Uterus (tissue), 4 donors: ENCODE measurements around the gene SMIM44. TPM values are rescaled to one million over a fixed set of nuclear protein-coding genes. Genes with fewer than 3 reads are reported as not detected.

Experiments
- DNase-seq, 2 donors: peaks; one replicate each; pipeline ENCODE4 v3.0.0-alpha.2; 2019 to 2020
- H3K27ac ChIP-seq, 2 donors: fragments of 200-600 bp; sonication (generic); 1 replicate in 1 of 2; 2 replicates in 1 of 2; pipeline ENCODE4 v1.5.1; 2016 to 2018
- H3K27me3 ChIP-seq, 2 donors: fragments of 200-600 bp; sonication (generic); one replicate each; pipeline ENCODE4 v1.5.1; 2018 to 2019; ENCODE audit warnings: control low read depth in 1 of 2
- H3K36me3 ChIP-seq, 2 donors: fragments of 200-600 bp; sonication (generic); one replicate each; pipeline ENCODE4 v1.5.1; 2019; ENCODE audit warnings: control low read depth in 1 of 2
- H3K4me1 ChIP-seq, 2 donors: fragments of 200-600 bp; sonication (generic); one replicate each; pipeline ENCODE4 v1.5.1; 2018 to 2019; ENCODE audit warnings: control low read depth in 1 of 2
- H3K4me3 ChIP-seq, 2 donors: fragments of 200-600 bp; sonication (generic); 1 replicate in 1 of 2; 2 replicates in 1 of 2; pipeline ENCODE4 v1.5.1; 2018 to 2019; ENCODE audit warnings: mild to moderate bottlenecking in 1 of 2
- H3K9me3 ChIP-seq, 2 donors: fragments of 200-600 bp; sonication (generic); one replicate each; pipeline ENCODE4 v1.5.1; 2019; ENCODE audit warnings: control low read depth in 1 of 2
- POLR2A ChIP-seq, 2 donors: fragments of 450-650 bp; IDR thresholded peaks; one replicate each; pipeline ENCODE4 v1.6.1; 2016; ENCODE audit warnings: antibody characterized with exemption in 2 of 2, mild to moderate bottlenecking in 1 of 2, moderate library complexity in 1 of 2
- intact Hi-C: fragments of 100-400 bp; cut with DNase I; formaldehyde crosslinking; loops from one replicate; pipeline ENCODE4 v1.15.1; 2023; ENCODE audit warnings: low total_unique reads
- total RNA-seq, 4 donors: library from RNA; depleted of rRNA in 3 of 4; stranded (reverse); fragments of >200 nt in 3 of 4; gene quantifications; one replicate each; pipeline versions ENCODE4 v1.1.0 to v1.2.4, GENCODE V29; 2014 to 2023
- TF ChIP-seq, protein P1 (sequence below), 4 experiments: fragments of 200-600 bp in 2 of 4; fragments of 450-650 bp in 2 of 4; sonication (generic) in 2 of 4; IDR thresholded peaks; one replicate each; pipeline ENCODE4 v1.5.1; 2016 to 2019; ENCODE audit warnings: antibody characterized with exemption in 4 of 4, mild to moderate bottlenecking in 2 of 4, moderate library complexity in 1 of 4
- donor health status: DM: yes; HTN: yes; CAD: no.

SMIM44 gene
- total RNA-seq, 4 donors from 2014 or later = not detected

GRCh38 chr19:3494051-3494450, 10.8 kb upstream of the SMIM44 start:
- Histone ChIP-seq H3K36me3 (no peaks in the 10 kb centered on the region), H3K27ac (no peak overlapping the region), H3K9me3 (no peaks in the 10 kb centered on the region), H3K27me3 (no peaks in the 10 kb centered on the region), H3K4me3 (no peak overlapping the region), H3K4me1 (no peaks in the 10 kb centered on the region)
- TF ChIP-seq, protein P1, sequence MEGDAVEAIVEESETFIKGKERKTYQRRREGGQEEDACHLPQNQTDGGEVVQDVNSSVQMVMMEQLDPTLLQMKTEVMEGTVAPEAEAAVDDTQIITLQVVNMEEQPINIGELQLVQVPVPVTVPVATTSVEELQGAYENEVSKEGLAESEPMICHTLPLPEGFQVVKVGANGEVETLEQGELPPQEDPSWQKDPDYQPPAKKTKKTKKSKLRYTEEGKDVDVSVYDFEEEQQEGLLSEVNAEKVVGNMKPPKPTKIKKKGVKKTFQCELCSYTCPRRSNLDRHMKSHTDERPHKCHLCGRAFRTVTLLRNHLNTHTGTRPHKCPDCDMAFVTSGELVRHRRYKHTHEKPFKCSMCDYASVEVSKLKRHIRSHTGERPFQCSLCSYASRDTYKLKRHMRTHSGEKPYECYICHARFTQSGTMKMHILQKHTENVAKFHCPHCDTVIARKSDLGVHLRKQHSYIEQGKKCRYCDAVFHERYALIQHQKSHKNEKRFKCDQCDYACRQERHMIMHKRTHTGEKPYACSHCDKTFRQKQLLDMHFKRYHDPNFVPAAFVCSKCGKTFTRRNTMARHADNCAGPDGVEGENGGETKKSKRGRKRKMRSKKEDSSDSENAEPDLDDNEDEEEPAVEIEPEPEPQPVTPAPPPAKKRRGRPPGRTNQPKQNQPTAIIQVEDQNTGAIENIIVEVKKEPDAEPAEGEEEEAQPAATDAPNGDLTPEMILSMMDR (IDR thresholded peaks at IDR 0.05) = no peak
- TF ChIP-seq POLR2A (IDR thresholded peaks at IDR 0.05) = no peak
- intact Hi-C loops = no loop called here
- DNase-seq = no peak

DNA sequence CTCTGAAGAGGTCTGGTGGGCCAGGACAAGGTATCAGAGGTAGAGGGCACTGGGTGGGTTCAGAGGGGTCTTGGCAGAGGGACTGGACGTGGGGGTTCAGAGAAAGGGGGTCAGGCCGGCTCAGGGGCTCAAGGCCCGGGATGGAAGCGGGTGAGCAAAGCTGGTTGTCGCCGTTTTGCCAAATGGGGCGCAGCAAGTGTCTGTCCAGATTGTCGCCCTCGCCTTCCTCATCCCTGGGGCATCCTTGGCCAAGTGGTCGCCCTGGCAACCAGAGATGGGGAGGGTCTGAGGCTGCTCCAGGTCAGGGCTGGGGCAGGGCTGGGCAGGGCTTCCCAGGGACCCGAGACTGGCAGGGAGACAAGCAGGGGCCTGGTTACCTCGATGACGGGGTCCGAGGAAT, 10.4 kb upstream of the SMIM44 start:
- no peak for DNase-seq
- Histone ChIP-seq H3K36me3 (no peaks in the 10 kb centered on the region), H3K9me3 (no peaks in the 10 kb centered on the region), H3K4me1 (no peaks in the 10 kb centered on the region), H3K4me3 (no peak overlapping the region), H3K27me3 (no peaks in the 10 kb centered on the region), H3K27ac (no peak overlapping the region)
- TF ChIP-seq, protein P1 (IDR thresholded peaks at IDR 0.05) = no peak
- no peak for TF ChIP-seq POLR2A (IDR thresholded peaks at IDR 0.05)
- intact Hi-C loops = no loop called here

DNA sequence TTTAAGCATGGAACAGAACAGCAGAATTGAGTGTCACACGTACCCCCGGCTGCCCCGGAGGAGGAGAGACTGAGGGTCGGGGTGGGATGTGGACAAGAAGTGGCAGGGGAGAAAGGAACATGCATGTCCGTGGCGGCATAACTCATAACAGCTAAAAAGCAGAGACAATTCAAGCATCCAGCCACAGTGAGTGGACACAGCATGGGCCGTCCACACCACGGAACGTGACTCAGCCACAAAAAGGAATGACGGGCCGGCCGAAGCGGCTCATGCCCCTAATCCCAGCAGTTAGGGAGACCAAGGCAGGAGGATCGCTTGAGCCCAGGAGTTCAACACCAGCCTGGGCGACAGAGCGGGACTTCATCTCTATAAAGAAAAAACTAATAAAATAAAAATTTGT, 9.7 kb upstream of the SMIM44 start:
- Histone ChIP-seq H3K27ac (no peak overlapping the region), H3K36me3 (no peaks in the 10 kb centered on the region), H3K4me1 (no peaks in the 10 kb centered on the region), H3K9me3 (no peaks in the 10 kb centered on the region), H3K4me3 (no peak overlapping the region), H3K27me3 (no peaks in the 10 kb centered on the region)
- no peak for DNase-seq
- intact Hi-C loops = no loop called here
- no peak for TF ChIP-seq POLR2A (IDR thresholded peaks at IDR 0.05)
- TF ChIP-seq, protein P1 (IDR thresholded peaks at IDR 0.05) = no peak

DNA sequence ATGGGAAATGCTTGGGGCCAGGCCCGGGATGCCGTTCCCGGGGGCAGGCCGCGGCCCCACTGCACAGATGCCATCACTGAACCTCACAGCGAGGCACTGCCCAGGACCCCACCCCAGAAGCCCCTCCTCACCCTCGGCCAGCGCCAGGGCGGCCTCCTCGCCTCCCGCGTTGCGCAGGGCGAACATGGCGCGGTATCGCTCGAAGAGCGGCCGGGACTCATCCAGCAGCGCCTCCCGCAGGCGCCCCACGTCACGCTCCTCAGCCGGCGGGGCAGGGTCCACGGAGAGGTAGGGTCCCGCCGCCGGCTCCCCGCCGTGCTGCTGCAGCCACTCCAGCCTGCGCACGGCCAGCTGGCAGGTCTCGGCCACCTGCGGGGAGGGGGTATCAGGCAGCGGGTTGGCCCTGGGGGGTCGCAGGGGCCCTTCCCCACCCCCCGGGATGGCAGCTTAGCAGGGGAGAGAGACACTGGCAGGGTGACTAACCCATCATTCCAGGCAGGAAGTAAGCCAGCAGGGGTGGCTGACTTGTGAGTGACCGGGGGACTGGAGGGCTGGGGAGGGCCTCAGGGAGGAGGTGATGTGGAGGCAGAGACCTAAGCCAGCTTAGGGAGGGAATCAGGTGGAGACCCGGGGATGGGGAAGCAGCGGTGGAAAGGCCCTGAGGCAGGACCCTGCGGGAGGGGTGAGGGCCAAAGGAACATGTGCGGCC, 9.0 kb upstream of the SMIM44 start:
- H3K27me3 ChIP-seq = no peaks in the 10 kb centered on the region

DNA sequence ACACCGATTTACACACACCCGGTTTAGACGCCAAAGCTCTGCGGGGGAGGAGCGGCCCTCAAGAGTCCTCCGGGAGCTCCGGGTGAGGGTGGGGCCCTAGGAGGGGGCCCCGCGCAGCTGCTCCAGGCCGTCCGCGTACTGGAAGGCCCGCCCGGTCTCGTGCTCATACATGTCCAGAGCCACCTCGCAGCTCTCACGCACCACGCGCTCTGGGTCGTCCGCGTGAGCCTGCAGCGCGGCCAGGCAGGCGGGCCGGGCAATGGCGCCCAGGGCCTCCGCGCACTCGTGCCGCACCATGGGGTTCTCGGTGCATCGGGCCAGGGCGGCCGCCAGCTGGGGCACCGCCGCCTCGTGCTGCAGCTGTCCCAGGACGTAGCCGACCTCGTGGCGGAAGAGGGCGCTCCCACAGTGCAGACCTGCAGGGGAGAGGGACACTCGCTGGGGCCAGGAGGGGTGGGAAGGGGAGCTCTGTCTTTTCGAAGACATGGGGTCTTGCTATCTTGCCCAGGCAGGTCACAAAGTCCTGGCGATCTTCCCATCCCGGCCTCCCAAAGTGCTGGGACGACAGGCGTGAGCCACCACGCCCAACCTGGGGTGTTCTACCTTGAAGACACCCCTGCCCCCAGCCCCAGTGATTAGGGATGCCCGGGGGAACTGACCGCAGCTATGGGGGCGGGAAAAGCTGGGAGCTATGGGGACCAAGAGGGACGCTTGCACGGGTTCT, 8.3 kb upstream of the SMIM44 start:
- Histone ChIP-seq H3K4me3 (no peak overlapping the region), H3K27ac (no peak overlapping the region), H3K9me3 (no peaks in the 10 kb centered on the region), H3K4me1 (no peaks in the 10 kb centered on the region), H3K27me3 (no peaks in the 10 kb centered on the region), H3K36me3 (no peaks in the 10 kb centered on the region)
- DNase-seq = no peak
- intact Hi-C loops = no loop called here
- TF ChIP-seq, protein P1 (IDR thresholded peaks at IDR 0.05) = no peak

More for the DNA sequence above, 9.0 kb upstream of the SMIM44 start:
- Histone ChIP-seq H3K4me1 (no peaks in the 10 kb centered on the region), H3K27ac (no peak overlapping the region), H3K4me3 (no peak overlapping the region), H3K9me3 (no peaks in the 10 kb centered on the region), H3K36me3 (no peaks in the 10 kb centered on the region)
- TF ChIP-seq, protein P1 (IDR thresholded peaks at IDR 0.05) = no peak
- no peak for TF ChIP-seq POLR2A (IDR thresholded peaks at IDR 0.05)
- intact Hi-C loops = no loop called here
- DNase-seq = no peak
